ENCODE results near the gene CDC42BPB. TPM values are rescaled to one million over a fixed set of nuclear protein-coding genes. Genes with fewer than 3 reads are reported as not detected.

CDC42BPB gene
- total RNA-seq, 1 donor from 2014 or later: 105 TPM

- ATAC-seq (no peak), DNase-seq (ENCODE audit: low spot score) (no peak)
- intact Hi-C loops (cut with DNase I): no loop called here
Observed at GRCh38 chr14:102942069-102942468, 115.3 kb downstream of the CDC42BPB start.

- ATAC-seq (no peak), DNase-seq (ENCODE audit: low spot score) (no peak)
- intact Hi-C loops (cut with DNase I): no loop called here
Observed at GRCh38 chr14:102941419-102942011, 115.8 kb downstream of the CDC42BPB start.

GRCh38 chr14:102940729-102941362, 116.5 kb downstream of the CDC42BPB start:
- no peak for DNase-seq (ENCODE audit: low spot score)
- ATAC-seq: no peak
- intact Hi-C loops (cut with DNase I): no loop called here

- ATAC-seq: no peak
- no peak for DNase-seq (ENCODE audit: low spot score)
- intact Hi-C loops (cut with DNase I): no loop called here
Observed at GRCh38 chr14:102939820-102940561, 117.4 kb downstream of the CDC42BPB start.

GRCh38 chr14:102939329-102939728, 118.0 kb downstream of the CDC42BPB start:
- ATAC-seq (no peak), DNase-seq (ENCODE audit: low spot score) (no peak)
- intact Hi-C loops (cut with DNase I): no loop called here

- no peak for ATAC-seq
- intact Hi-C loops (cut with DNase I): no loop called here
- DNase-seq (ENCODE audit: low spot score): no peak
Observed at GRCh38 chr14:102938191-102938590, 119.2 kb downstream of the CDC42BPB start.

GRCh38 chr14:102937331-102938175, 119.8 kb downstream of the CDC42BPB start:
- ATAC-seq: no peak
- intact Hi-C loops (cut with DNase I): no loop called here
- no peak for DNase-seq (ENCODE audit: low spot score)

- DNase-seq (ENCODE audit: low spot score): no peak
- intact Hi-C loops (cut with DNase I): no loop called here
- no peak for ATAC-seq
Observed at GRCh38 chr14:102935756-102936155, 121.6 kb downstream of the CDC42BPB start.

- DNase-seq (ENCODE audit: low spot score) (no peak), ATAC-seq (no peak)
- intact Hi-C loops (cut with DNase I): no loop called here
Observed at GRCh38 chr14:102933618-102934231, 123.6 kb downstream of the CDC42BPB start.

GRCh38 chr14:102932484-102933248, 124.7 kb downstream of the CDC42BPB start:
- ATAC-seq (no peak), DNase-seq (ENCODE audit: low spot score) (no peak)
- intact Hi-C loops (cut with DNase I): no loop called here

- ATAC-seq: no peak
- no peak for DNase-seq (ENCODE audit: low spot score)
- intact Hi-C loops (cut with DNase I): no loop called here
Observed at GRCh38 chr14:102931580-102932285, 125.6 kb downstream of the CDC42BPB start.

- no peak for ATAC-seq
- intact Hi-C loops (cut with DNase I): no loop called here
Observed at GRCh38 chr14:102930753-102931579, 126.4 kb downstream of the CDC42BPB start.

GRCh38 chr14:102930138-102930752, 127.1 kb downstream of the CDC42BPB start:
- ATAC-seq: no peak
- intact Hi-C loops (cut with DNase I): no loop called here
- DNase-seq (ENCODE audit: low spot score): no peak

More at GRCh38 chr14:102930753-102931579, 126.4 kb downstream of the CDC42BPB start:
- DNase-seq (ENCODE audit: low spot score): no peak

- no peak for ATAC-seq
- intact Hi-C loops (cut with DNase I): loop anchor here (10.0 kb wide), 1 partner anchor 155 kb away; the partner anchor contains the start of gene TRAF3
- no peak for DNase-seq (ENCODE audit: low spot score)
Observed at GRCh38 chr14:102929241-102930137, 127.9 kb downstream of the CDC42BPB start.

Measured in sciatic nerve (tissue), 2 donors.